ENCODE results near the gene HEG1. TPM values are rescaled to one million over a fixed set of nuclear protein-coding genes. Genes with fewer than 3 reads are reported as not detected.

HEG1 gene
- total and polyA plus RNA-seq, 4 donors: 20.2 to 32.5 (median 26.3) TPM

GRCh38 chr3:125059488-125060245 lies 3.9 kb upstream of the HEG1 start:
- Histone ChIP-seq H3K4me1 (ENCODE audit: control insufficient read depth, insufficient read depth, low read length) (peaks cover 10% of the 10 kb centered on the region), H3K9me3 (ENCODE audit: control insufficient read depth, insufficient read depth, low read length) (no peaks in the 10 kb centered on the region), H3K27me3 (ENCODE audit: control insufficient read depth, insufficient read depth, low read length) (peaks cover 5% of the 10 kb centered on the region), H3K4me3 (ENCODE audit: low read depth, low read length) (no peak overlapping the region), H3K27ac (ENCODE audit: low read depth, low read length) (no peak overlapping the region), H3K36me3 (ENCODE audit: control insufficient read depth, insufficient read depth, low read length) (no peaks in the 10 kb centered on the region)
- 79% methylated on average over 6 of the region's 7 CpGs for WGBS (ENCODE audit: insufficient coverage)
- no peak for DNase-seq (ENCODE audit: low read depth in 4 of 6, low spot score in 6 of 6)

GRCh38 chr3:125058959-125059358 lies 3.2 kb upstream of the HEG1 start:
- no peak overlapping the region for H3K27ac ChIP-seq (ENCODE audit: low read depth, low read length)
- WGBS (ENCODE audit: insufficient coverage): 92% methylated on average over 1 of the region's 3 CpGs

GRCh38 chr3:125058529-125058928 lies 2.7 kb upstream of the HEG1 start:
- H3K27me3 ChIP-seq (ENCODE audit: control insufficient read depth, insufficient read depth, low read length): peaks cover 5% of the 10 kb centered on the region
- no peaks in the 10 kb centered on the region for H3K36me3 ChIP-seq (ENCODE audit: control insufficient read depth, insufficient read depth, low read length)
- 90% methylated on average over 2 of the region's 3 CpGs for WGBS (ENCODE audit: insufficient coverage)
- H3K27ac ChIP-seq (ENCODE audit: low read depth, low read length): no peak overlapping the region
- no peaks in the 10 kb centered on the region for H3K9me3 ChIP-seq (ENCODE audit: control insufficient read depth, insufficient read depth, low read length)
- H3K4me1 ChIP-seq (ENCODE audit: control insufficient read depth, insufficient read depth, low read length): peaks cover 11% of the 10 kb centered on the region
- no peak for DNase-seq (ENCODE audit: low read depth in 4 of 6, low spot score in 6 of 6)
- no peak overlapping the region for H3K4me3 ChIP-seq (ENCODE audit: low read depth, low read length)

More at GRCh38 chr3:125058959-125059358, 3.2 kb upstream of the HEG1 start:
- Histone ChIP-seq H3K36me3 (ENCODE audit: control insufficient read depth, insufficient read depth, low read length) (no peaks in the 10 kb centered on the region), H3K9me3 (ENCODE audit: control insufficient read depth, insufficient read depth, low read length) (no peaks in the 10 kb centered on the region), H3K27me3 (ENCODE audit: control insufficient read depth, insufficient read depth, low read length) (peaks cover 5% of the 10 kb centered on the region), H3K4me3 (ENCODE audit: low read depth, low read length) (no peak overlapping the region), H3K4me1 (ENCODE audit: control insufficient read depth, insufficient read depth, low read length) (peaks cover 11% of the 10 kb centered on the region)
- no peak for DNase-seq (ENCODE audit: low read depth in 4 of 6, low spot score in 6 of 6)

GRCh38 chr3:125057186-125057850 lies 1.5 kb upstream of the HEG1 start:
- DNase-seq (ENCODE audit: low read depth in 4 of 6, low spot score in 6 of 6): no peak
- H3K4me1 ChIP-seq (ENCODE audit: control insufficient read depth, insufficient read depth, low read length): peaks cover 19% of the 10 kb centered on the region
- no peaks in the 10 kb centered on the region for H3K9me3 ChIP-seq (ENCODE audit: control insufficient read depth, insufficient read depth, low read length)
- H3K36me3 ChIP-seq (ENCODE audit: control insufficient read depth, insufficient read depth, low read length): no peaks in the 10 kb centered on the region
- no peak overlapping the region for H3K4me3 ChIP-seq (ENCODE audit: low read depth, low read length)
- H3K27me3 ChIP-seq (ENCODE audit: control insufficient read depth, insufficient read depth, low read length): peaks cover 5% of the 10 kb centered on the region
- no peak overlapping the region for H3K27ac ChIP-seq (ENCODE audit: low read depth, low read length)
- WGBS (ENCODE audit: insufficient coverage): 83% methylated on average over 1 of the region's 3 CpGs

- peak in 2 of 6 donors; percentile 54 to 67 for DNase-seq (ENCODE audit: low read depth in 4 of 6, low spot score in 6 of 6)
- Histone ChIP-seq H3K4me3 (ENCODE audit: low read depth, low read length) (peak overlapping the region; percentile 59), H3K36me3 (ENCODE audit: control insufficient read depth, insufficient read depth, low read length) (no peaks in the 10 kb centered on the region), H3K27ac (ENCODE audit: low read depth, low read length) (peak overlapping the region; percentile 81), H3K4me1 (ENCODE audit: control insufficient read depth, insufficient read depth, low read length) (peaks cover 28% of the 10 kb centered on the region), H3K27me3 (ENCODE audit: control insufficient read depth, insufficient read depth, low read length) (peaks cover 5% of the 10 kb centered on the region), H3K9me3 (ENCODE audit: control insufficient read depth, insufficient read depth, low read length) (no peaks in the 10 kb centered on the region)
- WGBS (ENCODE audit: insufficient coverage): under 1% methylated on average over 77 of the region's 78 CpGs
Measured at GRCh38 chr3:125055331-125055912, 375 bp downstream of the HEG1 start.

GRCh38 chr3:125054449-125055329 lies 1.1 kb downstream of the HEG1 start:
- H3K4me1 ChIP-seq (ENCODE audit: control insufficient read depth, insufficient read depth, low read length): peaks cover 30% of the 10 kb centered on the region
- DNase-seq (ENCODE audit: low read depth in 4 of 6, low spot score in 6 of 6): peak in 2 of 6 donors; percentile 31 to 50

GRCh38 chr3:125054062-125054448 lies 1.7 kb downstream of the HEG1 start:
- WGBS (ENCODE audit: insufficient coverage): no CpG with 5 or more reads among the region's 7 CpGs
- peaks cover 5% of the 10 kb centered on the region for H3K27me3 ChIP-seq (ENCODE audit: control insufficient read depth, insufficient read depth, low read length)
- no peak for DNase-seq (ENCODE audit: low read depth in 4 of 6, low spot score in 6 of 6)
- peaks cover 30% of the 10 kb centered on the region for H3K4me1 ChIP-seq (ENCODE audit: control insufficient read depth, insufficient read depth, low read length)
- H3K4me3 ChIP-seq (ENCODE audit: low read depth, low read length): peak overlapping the region; percentile 59
- H3K36me3 ChIP-seq (ENCODE audit: control insufficient read depth, insufficient read depth, low read length): no peaks in the 10 kb centered on the region
- no peaks in the 10 kb centered on the region for H3K9me3 ChIP-seq (ENCODE audit: control insufficient read depth, insufficient read depth, low read length)
- H3K27ac ChIP-seq (ENCODE audit: low read depth, low read length): peak overlapping the region; percentile 81

More at GRCh38 chr3:125054449-125055329, 1.1 kb downstream of the HEG1 start:
- Histone ChIP-seq H3K9me3 (ENCODE audit: control insufficient read depth, insufficient read depth, low read length) (no peaks in the 10 kb centered on the region), H3K36me3 (ENCODE audit: control insufficient read depth, insufficient read depth, low read length) (no peaks in the 10 kb centered on the region), H3K4me3 (ENCODE audit: low read depth, low read length) (peak overlapping the region; percentile 59), H3K27ac (ENCODE audit: low read depth, low read length) (peak overlapping the region; percentile 81), H3K27me3 (ENCODE audit: control insufficient read depth, insufficient read depth, low read length) (peaks cover 5% of the 10 kb centered on the region)
- WGBS (ENCODE audit: insufficient coverage): 7% methylated on average over 7 of the region's 17 CpGs

- Histone ChIP-seq H3K9me3 (ENCODE audit: control insufficient read depth, insufficient read depth, low read length) (no peaks in the 10 kb centered on the region), H3K4me3 (ENCODE audit: low read depth, low read length) (no peak overlapping the region), H3K36me3 (ENCODE audit: control insufficient read depth, insufficient read depth, low read length) (no peaks in the 10 kb centered on the region), H3K27ac (ENCODE audit: low read depth, low read length) (peak overlapping the region; percentile 16), H3K27me3 (ENCODE audit: control insufficient read depth, insufficient read depth, low read length) (no peaks in the 10 kb centered on the region), H3K4me1 (ENCODE audit: control insufficient read depth, insufficient read depth, low read length) (peaks cover 30% of the 10 kb centered on the region)
- DNase-seq (ENCODE audit: low read depth in 4 of 6, low spot score in 6 of 6): no peak
- WGBS (ENCODE audit: insufficient coverage): 100% methylated on average over 1 of the region's 2 CpGs
Measured at GRCh38 chr3:125053304-125053699, 2.5 kb downstream of the HEG1 start.

Data from spinal cord (tissue), 10 donors.